ENCODE measurements around the gene AQP12A. TPM values are rescaled to one million over a fixed set of nuclear protein-coding genes. Genes with fewer than 3 reads are reported as not detected.
A peak's percentile ranks its signal among the peaks of the same experiment; 100 is the strongest.

The AQP12A gene
- total and polyA plus RNA-seq, 2 donors (not counting 1 experiment from before 2014, with no cell fraction given), result not detected

- Mint-ChIP-seq H3K4me1 (no peaks in the 10 kb centered on the region), H3K9me3 (ENCODE audit: insufficient read depth) (no peaks in the 10 kb centered on the region), H3K27ac (no peak overlapping the region), H3K4me3 (no peak overlapping the region), H3K27me3 (peaks cover 4% of the 10 kb centered on the region)
- Histone ChIP-seq H3K36me3 (replicated peaks in 1 of 2; ENCODE audit: control extremely low read depth in 1 of 2, control insufficient read depth in 1 of 2, extremely low read depth in 1 of 2, insufficient read depth in 2 of 2, low read length in 1 of 2) (no peaks in the 10 kb centered on the region), H3K27me3 (replicated peaks in 1 of 4; ENCODE audit: control extremely low read depth in 1 of 4, control insufficient read depth in 3 of 4, insufficient read depth in 4 of 4, low read length in 3 of 4) (peaks cover 0 to 4% (median 0%) of the 10 kb centered on the region in 4 experiments), H3K4me2 (replicated peaks; ENCODE audit: low read depth, low read length, poor library complexity, severe bottlenecking) (no peak overlapping the region), H3K9ac (ENCODE audit: low read length) (no peak overlapping the region), H4K20me1 (ENCODE audit: control insufficient read depth, insufficient read depth, low read length, poor library complexity, severe bottlenecking) (no peaks in the 10 kb centered on the region), H2AFZ (ENCODE audit: insufficient read depth, low read depth, low read length, poor library complexity, severe bottlenecking) (no peak overlapping the region), H3K79me2 (ENCODE audit: control insufficient read depth, insufficient read depth, low read length) (no peaks in the 10 kb centered on the region), H3K9me3 (ENCODE audit: control extremely low read depth in 1 of 3, control insufficient read depth in 2 of 3, insufficient read depth in 1 of 3, low read length in 2 of 3) (no peaks in the 10 kb centered on the region), H3K27ac (ENCODE audit: low read length in 2 of 2) (no peak overlapping the region), H3K4me3 (ENCODE audit: control extremely low read depth in 1 of 5, extremely low read depth in 1 of 5, insufficient read depth in 1 of 5, low read depth in 2 of 5, low read length in 4 of 5) (no peak overlapping the region), H3K4me1 (ENCODE audit: control insufficient read depth in 2 of 2, insufficient read depth in 2 of 2, low read length in 2 of 2) (no peaks in the 10 kb centered on the region)
- DNase-seq (no peak), ATAC-seq (ENCODE audit: low read depth) (no peak)
- ChIA-PET CTCF (interaction anchor here (1.4 kb wide), 1 partner anchor 219 kb away, joined by 9 read pairs; no protein-coding TSS in a partner anchor), POLR2A (no interaction called here)
- intact Hi-C loops (cut with micrococcal nuclease), result no loop called here
- no peak for TF ChIP-seq CTCF (IDR thresholded peaks at IDR 0.05)
- TF ChIP-seq EZH2 (IDR thresholded peaks at IDR 0.05; ENCODE audit: borderline replicate concordance, insufficient read depth, low read depth, low read length, poor library complexity, severe bottlenecking), result no peak
- 79% methylated on average over 6 of the region's 10 CpGs for WGBS (ENCODE audit: insufficient coverage)
Observed at GRCh38 chr2:240732911-240733622, 41.4 kb downstream of the AQP12A start.

- DNase-seq, result no peak
Observed at GRCh38 chr2:240733803-240734495, 42.3 kb downstream of the AQP12A start.

More at GRCh38 chr2:240733803-240734495, 42.3 kb downstream of the AQP12A start:
- no peaks in the 10 kb centered on the region for H3K36me3 ChIP-seq (replicated peaks in 1 of 2; ENCODE audit: control extremely low read depth in 1 of 2, control insufficient read depth in 1 of 2, extremely low read depth in 1 of 2, insufficient read depth in 2 of 2, low read length in 1 of 2)
- intact Hi-C loops (cut with micrococcal nuclease), result no loop called here
- WGBS (ENCODE audit: insufficient coverage), result 80% methylated on average over 24 of the region's 24 CpGs
- H2AFZ ChIP-seq (ENCODE audit: insufficient read depth, low read depth, low read length, poor library complexity, severe bottlenecking), result no peak overlapping the region
- no peaks in the 10 kb centered on the region for H4K20me1 ChIP-seq (ENCODE audit: control insufficient read depth, insufficient read depth, low read length, poor library complexity, severe bottlenecking)
- H3K27me3 ChIP-seq (replicated peaks in 1 of 4; ENCODE audit: control extremely low read depth in 1 of 4, control insufficient read depth in 3 of 4, insufficient read depth in 4 of 4, low read length in 3 of 4), result peaks cover 0 to 4% (median 0%) of the 10 kb centered on the region in 4 experiments
- Mint-ChIP-seq H3K9me3 (ENCODE audit: insufficient read depth) (no peaks in the 10 kb centered on the region), H3K27ac (no peak overlapping the region), H3K27me3 (peaks cover 4% of the 10 kb centered on the region), H3K4me3 (no peak overlapping the region), H3K4me1 (no peaks in the 10 kb centered on the region)
- H3K27ac ChIP-seq (ENCODE audit: low read length in 2 of 2), result no peak overlapping the region
- peak; percentile 26 for TF ChIP-seq CTCF (IDR thresholded peaks at IDR 0.05)
- no peak for TF ChIP-seq EZH2 (IDR thresholded peaks at IDR 0.05; ENCODE audit: borderline replicate concordance, insufficient read depth, low read depth, low read length, poor library complexity, severe bottlenecking)
- H3K4me2 ChIP-seq (replicated peaks; ENCODE audit: low read depth, low read length, poor library complexity, severe bottlenecking), result no peak overlapping the region
- no peak overlapping the region for H3K4me3 ChIP-seq (ENCODE audit: control extremely low read depth in 1 of 5, extremely low read depth in 1 of 5, insufficient read depth in 1 of 5, low read depth in 2 of 5, low read length in 4 of 5)
- H3K9ac ChIP-seq (ENCODE audit: low read length), result no peak overlapping the region
- H3K9me3 ChIP-seq (ENCODE audit: control extremely low read depth in 1 of 3, control insufficient read depth in 2 of 3, insufficient read depth in 1 of 3, low read length in 2 of 3), result no peaks in the 10 kb centered on the region
- ChIA-PET CTCF (no interaction called here), POLR2A (no interaction called here)
- H3K4me1 ChIP-seq (ENCODE audit: control insufficient read depth in 2 of 2, insufficient read depth in 2 of 2, low read length in 2 of 2), result no peaks in the 10 kb centered on the region
- ATAC-seq (ENCODE audit: low read depth), result no peak
- H3K79me2 ChIP-seq (ENCODE audit: control insufficient read depth, insufficient read depth, low read length), result no peaks in the 10 kb centered on the region
